Panc1 (cell line): ENCODE results near the gene ACOXL.

Experiments
- POLR2AphosphoS5 ChIP-seq: IDR thresholded peaks from 2 replicates; pipeline ENCODE4 v1.6.1; 2012; ENCODE audit warnings: mild to moderate bottlenecking, low read depth, low read length, moderate library complexity
- TCF7L2 ChIP-seq: IDR thresholded peaks from 2 replicates; pipeline ENCODE4 v1.6.1; 2011; ENCODE audit warnings: mild to moderate bottlenecking, low read depth, low read length, inconsistent platforms
- TF ChIP-seq, protein P1 (sequence below): fragments of 450-650 bp; IDR thresholded peaks from 2 replicates; pipeline ENCODE4 v1.5.1; 2017; ENCODE audit warnings: mild to moderate bottlenecking
- TF ChIP-seq, protein P2 (sequence below), 2 experiments: IDR thresholded peaks; 2 replicates each; pipeline ENCODE4 v1.6.1; 2011 to 2012; ENCODE audit warnings: low read depth in 2 of 2, control low read depth in 1 of 2, low read length in 1 of 2, mild to moderate bottlenecking in 1 of 2, moderate library complexity in 1 of 2; ENCODE audit not compliant: insufficient read depth in 1 of 2

DNA sequence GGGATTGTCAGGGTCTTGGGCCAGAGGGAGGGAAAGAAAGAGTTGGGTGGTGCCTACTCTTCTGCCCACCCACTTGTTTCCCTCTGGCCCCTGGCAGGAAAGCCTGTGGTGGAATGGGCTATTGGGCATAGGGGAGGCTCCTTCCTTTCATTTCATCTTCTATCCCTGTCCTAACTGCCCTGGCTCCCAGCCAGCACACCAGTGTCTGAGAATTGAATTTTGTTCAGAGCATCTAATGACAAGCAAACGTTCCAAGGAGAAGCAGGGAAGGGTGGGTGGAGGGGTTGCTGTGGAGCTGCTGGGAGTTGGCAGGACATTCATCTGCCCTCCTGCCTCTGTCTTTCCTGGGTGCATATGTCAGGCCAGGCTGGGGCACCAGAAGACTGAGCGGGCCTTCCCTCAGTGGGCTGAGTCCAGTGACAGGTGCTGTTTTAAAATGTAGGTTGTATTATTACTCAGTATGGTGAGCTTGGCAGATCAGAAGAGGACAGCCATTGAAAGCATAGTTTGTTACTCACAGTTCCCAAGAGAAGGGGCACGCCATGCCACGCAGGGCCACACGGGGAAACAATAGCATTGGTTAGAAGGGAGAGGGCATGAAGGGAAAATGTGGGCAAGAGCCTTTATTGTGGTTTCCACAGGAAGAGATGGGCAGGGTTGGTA is 171.9 kb downstream of the ACOXL start:
- TF ChIP-seq, protein P1, sequence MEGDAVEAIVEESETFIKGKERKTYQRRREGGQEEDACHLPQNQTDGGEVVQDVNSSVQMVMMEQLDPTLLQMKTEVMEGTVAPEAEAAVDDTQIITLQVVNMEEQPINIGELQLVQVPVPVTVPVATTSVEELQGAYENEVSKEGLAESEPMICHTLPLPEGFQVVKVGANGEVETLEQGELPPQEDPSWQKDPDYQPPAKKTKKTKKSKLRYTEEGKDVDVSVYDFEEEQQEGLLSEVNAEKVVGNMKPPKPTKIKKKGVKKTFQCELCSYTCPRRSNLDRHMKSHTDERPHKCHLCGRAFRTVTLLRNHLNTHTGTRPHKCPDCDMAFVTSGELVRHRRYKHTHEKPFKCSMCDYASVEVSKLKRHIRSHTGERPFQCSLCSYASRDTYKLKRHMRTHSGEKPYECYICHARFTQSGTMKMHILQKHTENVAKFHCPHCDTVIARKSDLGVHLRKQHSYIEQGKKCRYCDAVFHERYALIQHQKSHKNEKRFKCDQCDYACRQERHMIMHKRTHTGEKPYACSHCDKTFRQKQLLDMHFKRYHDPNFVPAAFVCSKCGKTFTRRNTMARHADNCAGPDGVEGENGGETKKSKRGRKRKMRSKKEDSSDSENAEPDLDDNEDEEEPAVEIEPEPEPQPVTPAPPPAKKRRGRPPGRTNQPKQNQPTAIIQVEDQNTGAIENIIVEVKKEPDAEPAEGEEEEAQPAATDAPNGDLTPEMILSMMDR = no peak
- TF ChIP-seq TCF7L2 (no peak), POLR2AphosphoS5 (no peak)
- TF ChIP-seq, protein P2, sequence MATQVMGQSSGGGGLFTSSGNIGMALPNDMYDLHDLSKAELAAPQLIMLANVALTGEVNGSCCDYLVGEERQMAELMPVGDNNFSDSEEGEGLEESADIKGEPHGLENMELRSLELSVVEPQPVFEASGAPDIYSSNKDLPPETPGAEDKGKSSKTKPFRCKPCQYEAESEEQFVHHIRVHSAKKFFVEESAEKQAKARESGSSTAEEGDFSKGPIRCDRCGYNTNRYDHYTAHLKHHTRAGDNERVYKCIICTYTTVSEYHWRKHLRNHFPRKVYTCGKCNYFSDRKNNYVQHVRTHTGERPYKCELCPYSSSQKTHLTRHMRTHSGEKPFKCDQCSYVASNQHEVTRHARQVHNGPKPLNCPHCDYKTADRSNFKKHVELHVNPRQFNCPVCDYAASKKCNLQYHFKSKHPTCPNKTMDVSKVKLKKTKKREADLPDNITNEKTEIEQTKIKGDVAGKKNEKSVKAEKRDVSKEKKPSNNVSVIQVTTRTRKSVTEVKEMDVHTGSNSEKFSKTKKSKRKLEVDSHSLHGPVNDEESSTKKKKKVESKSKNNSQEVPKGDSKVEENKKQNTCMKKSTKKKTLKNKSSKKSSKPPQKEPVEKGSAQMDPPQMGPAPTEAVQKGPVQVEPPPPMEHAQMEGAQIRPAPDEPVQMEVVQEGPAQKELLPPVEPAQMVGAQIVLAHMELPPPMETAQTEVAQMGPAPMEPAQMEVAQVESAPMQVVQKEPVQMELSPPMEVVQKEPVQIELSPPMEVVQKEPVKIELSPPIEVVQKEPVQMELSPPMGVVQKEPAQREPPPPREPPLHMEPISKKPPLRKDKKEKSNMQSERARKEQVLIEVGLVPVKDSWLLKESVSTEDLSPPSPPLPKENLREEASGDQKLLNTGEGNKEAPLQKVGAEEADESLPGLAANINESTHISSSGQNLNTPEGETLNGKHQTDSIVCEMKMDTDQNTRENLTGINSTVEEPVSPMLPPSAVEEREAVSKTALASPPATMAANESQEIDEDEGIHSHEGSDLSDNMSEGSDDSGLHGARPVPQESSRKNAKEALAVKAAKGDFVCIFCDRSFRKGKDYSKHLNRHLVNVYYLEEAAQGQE (IDR thresholded peaks at IDR 0.05; ENCODE audit: insufficient read depth in 1 of 2, low read depth in 2 of 2, low read length in 1 of 2) = no peak
